Astrocyte of the cerebellum (primary cell): ENCODE measurements around the gene TMEM163.
"Not testable (repeated sequence)": the region's sequence is repeated elsewhere in the genome, so short reads cannot be mapped to it uniquely, and the experiment has no call there.

Experiments used
- DNase-seq: peaks from one replicate; pipeline ENCODE4 v3.0.0-alpha.2; 2011; ENCODE audit warnings: low read depth
- H3K4me3 ChIP-seq: 2 replicates; pipeline ENCODE4 v1.5.1; 2011; ENCODE audit warnings: mild to moderate bottlenecking, low read depth, low read length, moderate library complexity
- CTCF ChIP-seq: IDR thresholded peaks from 2 replicates; pipeline ENCODE4 v1.5.1; 2012; ENCODE audit warnings: low read length, low read depth, moderate library complexity, mild to moderate bottlenecking; ENCODE audit errors: missing control alignments
- in situ Hi-C: cut with HindIII; loops from 2 replicates; pipeline ENCODE4 v1.10.0; 2017; ENCODE audit warnings: low sequenced_read_pairs

Gene TMEM163

DNA sequence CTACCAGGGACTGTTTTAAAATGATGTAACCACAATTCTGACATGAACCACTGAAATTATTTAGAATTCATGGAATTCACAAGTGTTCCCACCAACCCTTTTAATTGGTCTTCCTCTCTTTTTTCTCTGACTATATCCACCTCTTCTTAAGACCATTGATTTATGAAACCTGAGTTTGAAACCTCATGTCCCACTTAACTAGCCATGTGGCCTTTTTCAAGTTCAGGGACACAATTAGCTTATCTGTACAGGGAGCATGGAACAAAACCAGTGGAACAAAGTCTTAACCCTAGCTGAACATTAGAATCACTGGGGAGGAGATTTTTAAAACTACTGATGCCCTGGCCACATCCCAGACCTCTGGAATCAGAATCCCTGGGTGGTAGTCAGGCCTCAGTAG, 41.6 kb upstream of the TMEM163 start:
- in situ Hi-C loops: no loop called here
- H3K4me3 ChIP-seq: no peak overlapping the region
- TF ChIP-seq CTCF: no peak
- no peak for DNase-seq

GRCh38 chr2:134758633-134759032, 39.8 kb upstream of the TMEM163 start:
- in situ Hi-C loops: no loop called here
- no peak for DNase-seq
- TF ChIP-seq CTCF: no peak
- H3K4me3 ChIP-seq: no peak overlapping the region

DNA sequence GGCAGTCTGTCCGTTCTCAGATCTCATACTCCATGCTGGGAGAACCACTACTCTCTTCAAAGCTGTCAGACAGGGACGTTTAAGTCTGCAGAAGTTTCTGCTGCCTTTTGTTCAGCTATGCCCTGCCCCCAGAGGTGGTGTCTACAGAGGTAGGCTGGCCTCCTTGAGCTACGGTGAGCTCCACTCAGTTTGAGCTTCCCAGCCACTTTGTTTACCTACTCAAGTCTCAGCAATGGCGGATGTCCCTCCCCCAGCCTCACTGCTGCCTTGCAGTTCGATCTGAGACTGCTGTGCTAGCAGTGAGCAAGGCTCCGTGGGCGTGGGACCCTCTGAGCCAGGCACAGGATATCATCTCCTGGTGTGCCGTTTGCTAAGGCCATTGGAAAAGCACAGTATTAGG, 33.2 kb upstream of the TMEM163 start:
- H3K4me3 ChIP-seq, DNase-seq, in situ Hi-C loops: not testable (repeated sequence)

GRCh38 chr2:134745546-134745945, 26.7 kb upstream of the TMEM163 start:
- H3K4me3 ChIP-seq: no peak overlapping the region
- in situ Hi-C loops: no loop called here
- DNase-seq: no peak
- TF ChIP-seq CTCF: no peak

DNA sequence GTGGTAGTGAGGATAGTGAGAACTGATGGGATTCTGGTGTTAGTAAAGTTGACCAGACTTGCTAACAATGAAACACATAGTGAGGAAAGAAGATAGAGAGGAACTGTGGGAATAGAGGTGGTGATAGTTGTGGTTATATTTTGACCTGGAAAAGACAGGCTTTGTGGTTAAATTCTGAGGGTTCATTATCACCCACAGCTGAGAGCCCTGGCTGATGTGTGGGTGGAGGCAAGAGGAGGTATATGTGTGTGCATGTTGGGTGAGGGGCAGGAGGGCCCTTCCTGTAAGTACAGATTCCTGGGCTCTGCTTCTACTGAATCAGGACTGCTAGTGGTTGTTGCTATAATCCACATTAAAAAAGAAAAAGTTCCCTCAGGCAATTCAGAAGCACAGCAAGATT, 26.2 kb upstream of the TMEM163 start:
- H3K4me3 ChIP-seq: no peak overlapping the region
- TF ChIP-seq CTCF: no peak
- in situ Hi-C loops: no loop called here
- no peak for DNase-seq

- in situ Hi-C loops: no loop called here
- no peak overlapping the region for H3K4me3 ChIP-seq
- no peak for TF ChIP-seq CTCF
- DNase-seq: no peak
These were observed 21.1 kb upstream of the TMEM163 start for GRCh38 chr2:134739879-134740301.

GRCh38 chr2:134739236-134739878, 20.6 kb upstream of the TMEM163 start:
- no peak for TF ChIP-seq CTCF
- no peak for DNase-seq
- H3K4me3 ChIP-seq: no peak overlapping the region
- in situ Hi-C loops: no loop called here
